Myometrial cell (primary cell): ENCODE data around the gene FTMT. TPM values are rescaled to one million over a fixed set of nuclear protein-coding genes. Genes with fewer than 3 reads are reported as not detected.

Experiments
- total RNA-seq: library from RNA; depleted of rRNA; stranded (reverse); fragments of >200 nt; gene quantifications from 2 replicates; pipeline ENCODE4 v1.2.3, GENCODE V29; 2015

Gene FTMT
- not detected in 2 replicates for total RNA-seq

DNA sequence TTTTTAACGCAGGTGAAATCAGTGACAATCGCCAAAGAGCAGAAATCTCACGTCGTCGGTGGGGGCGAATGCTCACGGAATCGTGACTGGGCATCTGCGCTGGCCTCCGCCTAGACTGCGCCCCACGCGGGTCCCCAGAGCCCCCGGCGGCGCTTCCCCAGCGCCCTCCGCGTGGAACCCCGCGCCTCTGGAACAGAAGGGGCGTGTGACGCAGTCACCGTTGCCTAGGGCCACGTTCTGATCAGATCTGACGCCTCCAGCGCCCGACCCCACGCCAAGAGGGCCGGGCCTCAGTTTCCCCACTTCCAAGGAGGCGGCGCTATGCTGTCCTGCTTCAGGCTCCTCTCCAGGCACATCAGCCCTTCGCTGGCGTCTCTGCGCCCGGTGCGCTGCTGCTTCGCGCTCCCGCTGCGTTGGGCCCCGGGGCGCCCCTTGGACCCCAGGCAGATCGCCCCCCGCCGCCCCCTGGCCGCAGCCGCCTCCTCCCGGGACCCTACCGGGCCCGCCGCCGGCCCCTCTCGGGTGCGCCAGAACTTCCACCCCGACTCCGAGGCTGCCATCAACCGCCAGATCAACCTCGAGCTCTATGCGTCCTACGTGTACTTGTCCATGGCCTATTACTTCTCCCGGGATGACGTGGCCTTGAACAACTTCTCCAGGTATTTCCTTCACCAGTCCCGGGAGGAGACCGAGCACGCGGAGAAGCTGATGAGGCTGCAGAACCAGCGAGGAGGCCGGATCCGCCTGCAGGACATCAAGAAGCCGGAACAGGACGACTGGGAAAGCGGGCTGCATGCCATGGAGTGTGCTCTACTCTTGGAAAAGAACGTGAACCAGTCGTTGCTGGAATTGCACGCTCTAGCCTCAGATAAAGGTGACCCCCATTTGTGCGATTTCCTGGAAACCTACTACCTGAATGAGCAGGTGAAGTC is at the start of gene FTMT:
TSS of gene FTMT (plus strand) at position 240 of the 932 bp plus-strand sequence. CDS start at position 322, 82 bp downstream.

Other genes with a start within 250 kb of the FTMT start
- 6.3 and 7.6 TPM in 2 replicates for gene SRFBP1, start 110.1 kb downstream of the FTMT start, total RNA-seq
- gene LOX, start 226.4 kb downstream of the FTMT start, total RNA-seq = 73.8 and 87.9 TPM in 2 replicates